NCI-H2107 treated with DMSO at 0.1 percent for 48 hours (cell line): ENCODE results near the gene CEACAM16.

Source experiments
- DNase-seq: peaks from one replicate; lab custom pipeline; 2025; ENCODE audit not compliant: unreplicated experiment; lab: John Stamatoyannopoulos, UW

Gene CEACAM16

GRCh38 chr19:44723952-44724319 lies 25.0 kb downstream of the CEACAM16 start:
- DNase-seq, result peak; percentile 20

DNA sequence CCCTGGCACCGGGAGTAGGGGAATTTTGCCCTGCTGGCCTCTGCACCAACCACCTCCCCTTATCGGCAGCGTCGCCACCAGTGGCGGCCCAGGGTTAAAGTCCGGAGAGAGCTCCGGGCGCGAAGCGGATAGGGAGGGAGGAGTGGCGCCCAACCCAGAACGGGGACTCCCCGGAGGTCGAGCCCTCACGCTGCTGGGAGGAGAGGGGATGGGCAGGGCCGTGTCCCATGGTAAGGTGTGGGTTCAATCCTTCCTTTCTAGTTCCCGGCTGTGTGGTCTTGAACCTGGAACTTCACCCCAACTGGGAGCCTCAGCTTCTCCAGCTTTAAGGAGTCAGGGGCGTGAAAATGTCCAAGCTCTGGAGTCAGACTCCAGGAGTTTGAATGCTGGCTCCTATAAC lies 26.3 kb downstream of the CEACAM16 start:
- DNase-seq, result no peak

GRCh38 chr19:44725684-44726083 lies 26.7 kb downstream of the CEACAM16 start:
- no peak for DNase-seq

DNA sequence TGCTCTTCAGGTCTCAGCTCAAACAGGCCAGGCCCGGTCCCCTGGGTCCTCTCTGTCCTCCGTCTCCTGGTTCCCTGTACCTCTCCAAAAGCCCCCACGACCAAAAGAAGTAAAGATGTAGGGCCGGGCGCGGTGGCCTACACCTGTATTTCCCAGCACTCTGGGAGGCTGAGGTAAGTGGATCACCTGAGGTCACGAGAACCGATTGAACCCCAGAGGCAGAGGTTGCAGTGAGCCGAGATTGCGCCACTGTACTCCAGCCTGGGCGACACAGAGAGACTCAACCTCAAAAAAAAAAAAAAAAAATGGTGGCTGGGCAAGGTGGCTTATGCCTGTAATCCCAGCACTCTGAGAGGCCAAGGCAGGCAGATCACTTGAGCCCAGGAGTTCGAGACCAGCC lies 27.5 kb downstream of the CEACAM16 start:
- no peak for DNase-seq

- no peak for DNase-seq
These were observed 29.2 kb downstream of the CEACAM16 start for GRCh38 chr19:44728178-44728577.

DNA sequence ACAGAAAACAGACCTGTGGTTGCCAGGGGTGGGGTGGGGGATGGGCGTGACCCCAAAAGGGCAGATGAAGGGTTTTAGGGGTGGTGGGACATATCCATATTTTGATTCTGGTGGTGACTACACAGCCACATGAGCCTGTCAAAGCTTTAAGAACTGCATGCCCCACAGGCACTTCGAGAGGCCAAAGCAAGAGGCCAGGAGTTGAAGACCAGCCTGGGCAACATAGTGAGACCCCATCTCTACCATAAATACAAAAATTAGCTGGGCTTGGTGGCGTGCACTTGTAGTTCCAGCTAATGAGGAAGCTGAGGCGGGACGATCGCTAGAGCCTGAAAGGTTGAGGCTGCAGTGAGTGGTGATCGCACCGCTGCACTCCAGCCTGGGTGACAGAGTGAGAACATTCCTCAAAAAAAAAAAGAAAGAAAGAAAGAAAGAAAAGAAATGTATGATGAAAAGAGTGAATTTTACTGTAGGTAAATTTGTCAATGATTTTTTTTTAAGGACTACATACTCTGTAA lies 30.6 kb downstream of the CEACAM16 start:
- no peak for DNase-seq

GRCh38 chr19:44731081-44731480 lies 32.1 kb downstream of the CEACAM16 start:
- DNase-seq, result no peak

- no peak for DNase-seq
These were observed 32.7 kb downstream of the CEACAM16 start for GRCh38 chr19:44731622-44732021.

- DNase-seq, result no peak
These were observed 33.5 kb downstream of the CEACAM16 start for GRCh38 chr19:44732235-44733014.

- DNase-seq, result no peak
These were observed 35.4 kb downstream of the CEACAM16 start for GRCh38 chr19:44734357-44734756.

- DNase-seq, result no peak
These were observed 36.1 kb downstream of the CEACAM16 start for GRCh38 chr19:44735011-44735410.

DNA sequence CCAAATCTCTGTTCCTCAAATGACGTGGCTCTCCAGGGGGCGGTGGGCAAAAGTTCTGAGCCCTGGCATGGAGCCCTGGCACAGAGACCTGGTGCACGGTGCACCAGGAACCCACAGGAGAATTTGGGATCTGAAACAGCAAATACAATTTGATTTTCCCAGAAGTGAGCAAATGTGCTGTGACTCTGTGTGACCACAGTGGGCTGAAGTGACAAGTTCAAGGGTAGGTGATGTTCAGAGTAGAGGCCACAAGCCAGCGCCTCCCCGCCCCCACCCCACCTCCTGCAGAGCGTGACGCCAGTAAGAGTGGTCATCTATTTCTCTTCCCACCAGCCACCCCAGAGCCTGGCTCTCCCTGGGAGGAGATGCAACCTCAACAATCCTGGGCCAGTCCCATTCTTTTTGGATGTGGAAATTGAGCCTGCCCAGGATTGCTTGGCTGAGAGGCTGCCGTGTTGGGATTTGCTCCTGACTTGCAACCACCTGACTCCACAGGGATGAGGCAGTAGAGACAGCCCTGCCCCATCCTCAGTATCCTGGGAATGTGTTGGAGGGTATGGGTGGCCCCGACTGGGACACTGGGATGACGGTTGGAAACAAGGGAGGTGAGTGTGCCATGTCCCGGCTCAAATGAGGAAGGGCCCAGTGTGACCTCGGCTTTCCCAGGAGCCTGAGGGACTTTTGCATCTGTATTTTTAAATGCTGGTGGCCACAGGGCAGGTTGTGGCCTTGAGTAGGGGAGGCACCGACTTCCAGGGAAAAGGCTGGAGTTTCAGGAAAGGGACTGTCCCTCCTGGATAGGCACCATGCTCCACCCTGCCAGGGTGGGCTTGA lies 38.5 kb downstream of the CEACAM16 start:
- DNase-seq, result no peak

GRCh38 chr19:44738136-44738535 lies 39.2 kb downstream of the CEACAM16 start:
- DNase-seq, result no peak

- no peak for DNase-seq
These were observed 39.9 kb downstream of the CEACAM16 start for GRCh38 chr19:44738603-44739558.

- no peak for DNase-seq
These were observed 41.4 kb downstream of the CEACAM16 start for GRCh38 chr19:44740351-44740824.

DNA sequence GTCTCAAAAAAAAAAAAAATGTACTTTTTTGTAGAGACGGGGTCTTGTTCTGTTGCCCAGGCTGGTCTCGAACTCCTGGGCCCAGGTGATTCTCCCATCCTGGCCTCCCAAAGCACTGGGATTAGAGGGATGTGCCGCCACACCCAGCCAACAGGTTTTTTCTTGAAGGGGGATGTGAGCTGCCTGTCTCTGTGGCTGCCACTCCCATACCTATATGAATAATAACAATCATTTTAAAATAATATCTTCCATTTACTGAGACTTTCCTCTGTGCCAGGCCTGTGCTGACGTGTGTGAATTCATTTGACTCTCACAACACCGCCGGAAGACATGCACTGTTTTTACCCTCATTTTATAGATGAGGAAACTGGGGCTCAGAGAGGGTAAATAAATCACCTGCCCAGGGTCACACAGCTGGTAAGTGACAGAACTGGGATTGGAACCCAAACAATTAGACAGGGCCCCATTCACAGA lies 42.3 kb downstream of the CEACAM16 start:
- no peak for DNase-seq

GRCh38 chr19:44741841-44742329 lies 42.9 kb downstream of the CEACAM16 start:
- DNase-seq, result peak; percentile 16

DNA sequence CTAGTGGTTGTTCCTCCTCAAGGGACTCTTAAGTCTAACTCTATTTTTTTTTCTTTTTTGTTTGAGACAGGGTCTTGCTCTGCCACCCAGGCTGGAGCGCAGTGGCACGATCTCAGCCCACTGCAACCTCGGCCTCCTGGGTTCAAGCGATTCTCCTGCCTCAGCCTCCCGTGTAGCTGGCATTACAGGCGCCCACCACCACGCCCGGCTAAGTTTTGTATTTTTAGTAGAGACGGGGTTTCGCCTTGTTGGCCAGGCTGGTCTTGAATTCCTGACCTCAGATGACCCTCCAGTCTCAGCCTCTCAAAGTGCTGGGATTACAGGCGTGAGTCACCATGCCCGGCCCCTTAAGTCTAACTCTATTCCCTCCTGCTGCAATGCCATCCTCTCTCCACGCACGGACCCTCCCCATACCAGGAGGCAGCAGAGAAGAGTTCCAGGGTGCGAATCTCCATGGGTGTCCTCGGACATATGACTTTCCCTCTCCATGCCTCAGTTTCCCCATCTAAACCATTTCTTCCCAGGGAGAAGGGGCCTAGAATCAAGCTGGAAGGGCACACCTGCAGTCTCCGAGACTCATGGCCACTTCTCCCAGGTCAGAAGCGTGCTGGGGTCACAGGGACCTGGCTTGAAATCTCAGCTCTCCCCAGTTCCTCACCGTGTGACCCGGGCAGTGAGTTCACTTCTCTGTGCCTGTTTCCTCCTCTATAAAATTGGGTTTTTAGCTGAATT lies 43.5 kb downstream of the CEACAM16 start:
- DNase-seq, result no peak

DNA sequence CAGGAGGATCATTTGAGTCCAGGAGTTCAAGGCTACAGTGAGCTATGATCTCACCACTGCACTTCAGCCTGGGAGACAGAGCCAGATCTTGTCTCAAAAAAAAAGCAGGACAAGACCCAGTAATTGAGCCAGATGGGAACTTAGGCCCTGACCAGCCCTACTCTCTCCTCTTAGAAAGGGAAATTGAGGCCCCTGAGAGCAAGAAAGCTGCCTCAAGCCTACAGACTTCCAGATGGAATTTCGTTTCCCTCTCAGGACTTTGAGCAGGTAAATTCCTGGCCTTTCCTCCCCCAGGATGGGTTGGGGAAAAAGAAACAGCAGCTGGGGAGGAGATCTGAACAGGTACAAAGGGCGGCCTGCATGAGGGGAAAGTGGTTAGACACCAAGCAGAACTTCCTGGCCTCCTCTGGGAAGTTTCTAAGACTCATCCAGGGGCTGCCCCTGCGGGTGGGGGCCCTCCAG lies 46.0 kb downstream of the CEACAM16 start:
- no peak for DNase-seq

DNA sequence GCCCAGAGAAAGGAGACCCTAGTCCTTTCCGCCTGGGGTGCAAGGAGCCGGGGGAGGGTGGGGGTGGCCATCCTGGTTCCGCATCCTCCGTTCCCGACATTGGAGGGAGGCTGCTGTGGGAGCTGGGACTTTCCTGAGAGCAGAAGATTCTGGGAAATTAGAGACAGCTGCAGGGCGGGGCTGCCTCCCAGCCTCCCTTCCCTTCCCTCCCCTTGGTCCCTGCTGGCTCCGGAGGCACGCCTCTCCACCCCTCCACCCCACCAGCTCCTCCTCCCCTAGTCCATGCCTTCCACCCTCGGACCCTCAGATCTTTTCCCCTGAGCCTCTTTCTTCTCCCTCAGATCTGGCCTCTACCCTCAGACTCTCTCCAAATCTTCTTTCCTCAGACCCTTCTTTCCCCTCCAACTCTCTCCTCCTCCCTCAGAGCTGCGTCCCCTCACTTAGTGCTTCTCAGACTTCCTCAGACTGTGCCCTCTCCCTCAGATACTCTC lies 46.4 kb downstream of the CEACAM16 start:
- DNase-seq, result no peak
